Neural crest cell (in vitro differentiated cells): ENCODE measurements around the gene SLC9A9. TPM values are rescaled to one million over a fixed set of nuclear protein-coding genes. Genes with fewer than 3 reads are reported as not detected.

Experiments used
- DNase-seq: peaks from one replicate; pipeline ENCODE4 v3.0.0; 2021; ENCODE audit warnings: low read depth, mixed read lengths, low spot score
- H3K27ac Mint-ChIP-seq: one replicate; pipeline ENCODE4 v1.8.0; 2021; ENCODE audit warnings: mild to moderate bottlenecking, mixed read lengths; ENCODE audit not compliant: unreplicated experiment
- H3K27me3 Mint-ChIP-seq: 2 replicates; pipeline ENCODE4 v1.8.0; 2021; ENCODE audit warnings: low read depth, mild to moderate bottlenecking, mixed read lengths
- H3K36me3 Mint-ChIP-seq: 2 replicates; pipeline ENCODE4 v1.8.0; 2021; ENCODE audit warnings: low read depth, mild to moderate bottlenecking, mixed read lengths
- H3K4me1 Mint-ChIP-seq: 2 replicates; pipeline ENCODE4 v1.8.0; 2021; ENCODE audit warnings: mixed read lengths
- H3K4me3 Mint-ChIP-seq: one replicate; pipeline ENCODE4 v1.8.0; 2021; ENCODE audit warnings: mild to moderate bottlenecking, mixed read lengths
- H3K9me3 Mint-ChIP-seq: 2 replicates; pipeline ENCODE4 v1.8.0; 2021; ENCODE audit warnings: mixed read lengths
- CTCF ChIP-seq: fragments of 200-600 bp; sonication (generic); conservative IDR thresholded peaks from 2 replicates; pipeline ENCODE4 v1.5.0; 2021; ENCODE audit warnings: antibody characterized with exemption, mild to moderate bottlenecking
- total RNA-seq: library from RNA; stranded (reverse); gene quantifications from 2 replicates; pipeline ENCODE4 v1.2.1, GENCODE V29; 2021

Gene SLC9A9
- total RNA-seq, 1 donor from 2014 or later = 0.56 TPM

- no peak for DNase-seq
- H3K4me1 Mint-ChIP-seq = no peaks in the 10 kb centered on the region
- H3K36me3 Mint-ChIP-seq = no peaks in the 10 kb centered on the region
- H3K4me3 Mint-ChIP-seq = no peak overlapping the region
- H3K9me3 Mint-ChIP-seq = no peaks in the 10 kb centered on the region
- no peak overlapping the region for H3K27ac Mint-ChIP-seq
- H3K27me3 Mint-ChIP-seq = no peaks in the 10 kb centered on the region
- TF ChIP-seq CTCF = no peak
These were observed 280.4 kb downstream of the SLC9A9 start for GRCh38 chr3:143567823-143568222.

- Mint-ChIP-seq H3K9me3 (no peaks in the 10 kb centered on the region), H3K4me1 (no peaks in the 10 kb centered on the region), H3K27ac (no peak overlapping the region), H3K27me3 (no peaks in the 10 kb centered on the region), H3K4me3 (no peak overlapping the region), H3K36me3 (no peaks in the 10 kb centered on the region)
- no peak for DNase-seq
- no peak for TF ChIP-seq CTCF
These were observed 282.3 kb downstream of the SLC9A9 start for GRCh38 chr3:143565951-143566350.

GRCh38 chr3:143563786-143564185 is 284.5 kb downstream of the SLC9A9 start:
- no peak for DNase-seq
- Mint-ChIP-seq H3K36me3 (no peaks in the 10 kb centered on the region), H3K27me3 (no peaks in the 10 kb centered on the region), H3K27ac (no peak overlapping the region), H3K4me3 (no peak overlapping the region), H3K9me3 (no peaks in the 10 kb centered on the region), H3K4me1 (no peaks in the 10 kb centered on the region)
- TF ChIP-seq CTCF = no peak

GRCh38 chr3:143562789-143563188 is 285.5 kb downstream of the SLC9A9 start:
- no peaks in the 10 kb centered on the region for H3K9me3 Mint-ChIP-seq
- no peak for TF ChIP-seq CTCF
- H3K27me3 Mint-ChIP-seq = no peaks in the 10 kb centered on the region
- no peak for DNase-seq
- H3K27ac Mint-ChIP-seq = no peak overlapping the region
- H3K4me1 Mint-ChIP-seq = no peaks in the 10 kb centered on the region
- H3K4me3 Mint-ChIP-seq = no peak overlapping the region
- no peaks in the 10 kb centered on the region for H3K36me3 Mint-ChIP-seq

- TF ChIP-seq CTCF = no peak
- Mint-ChIP-seq H3K36me3 (peaks cover 5% of the 10 kb centered on the region), H3K4me3 (no peak overlapping the region), H3K4me1 (no peaks in the 10 kb centered on the region), H3K9me3 (peaks cover 6% of the 10 kb centered on the region), H3K27ac (no peak overlapping the region), H3K27me3 (no peaks in the 10 kb centered on the region)
- DNase-seq = no peak
These were observed 289.0 kb downstream of the SLC9A9 start for GRCh38 chr3:143559296-143559695.

GRCh38 chr3:143552851-143553250 is 295.4 kb downstream of the SLC9A9 start:
- Mint-ChIP-seq H3K27me3 (no peaks in the 10 kb centered on the region), H3K4me3 (no peak overlapping the region), H3K36me3 (peaks cover 5% of the 10 kb centered on the region), H3K9me3 (peaks cover 6% of the 10 kb centered on the region), H3K4me1 (no peaks in the 10 kb centered on the region), H3K27ac (no peak overlapping the region)
- DNase-seq = no peak
- TF ChIP-seq CTCF = no peak
